ENCODE measurements around the gene MPZL2. TPM values are rescaled to one million over a fixed set of nuclear protein-coding genes. Genes with fewer than 3 reads are reported as not detected.

The MPZL2 gene
- total RNA-seq, 1 donor from 2014 or later = 2.3 TPM

GRCh38 chr11:118207079-118207478 is 57.0 kb downstream of the MPZL2 start:
- no peaks in the 10 kb centered on the region for H3K79me2 ChIP-seq (ENCODE audit: low read depth)
- H3K36me3 Mint-ChIP-seq = no peaks in the 10 kb centered on the region
- H3K4me3 ChIP-seq = no peak overlapping the region
- no peaks in the 10 kb centered on the region for H3K9me3 ChIP-seq (ENCODE audit: low read depth)
- H3K9me3 Mint-ChIP-seq = no peaks in the 10 kb centered on the region
- peaks cover 28% of the 10 kb centered on the region for H3F3A ChIP-seq (ENCODE audit: low read depth)
- H3K27me3 ChIP-seq = no peaks in the 10 kb centered on the region
- no peak overlapping the region for H3K4me3 Mint-ChIP-seq
- H3K9ac ChIP-seq = no peak overlapping the region
- no peak for DNase-seq (ENCODE audit: low spot score)
- H3K27ac Mint-ChIP-seq = no peak overlapping the region
- TF ChIP-seq EZH2phosphoT487 (IDR thresholded peaks at IDR 0.05) = no peak
- no peak for TF ChIP-seq EZH2 (IDR thresholded peaks at IDR 0.05)
- TF ChIP-seq CTCF (IDR thresholded peaks at IDR 0.05) = no peak
- H3K27ac ChIP-seq = no peak overlapping the region
- peaks cover 14% of the 10 kb centered on the region for H3K4me1 Mint-ChIP-seq
- peaks cover 10% of the 10 kb centered on the region for H3K27me3 Mint-ChIP-seq (ENCODE audit: insufficient read depth, low read depth)
- no peak overlapping the region for H2AFZ ChIP-seq (replicated peaks)
- no peaks in the 10 kb centered on the region for H3K36me3 ChIP-seq
- peaks cover 29% of the 10 kb centered on the region for H3K4me1 ChIP-seq
- H3K4me2 ChIP-seq = no peak overlapping the region
- no peaks in the 10 kb centered on the region for H4K20me1 ChIP-seq (ENCODE audit: low read depth)

- Histone ChIP-seq H3K9me3 (ENCODE audit: low read depth) (no peaks in the 10 kb centered on the region), H3K27ac (no peak overlapping the region), H3K36me3 (no peaks in the 10 kb centered on the region), H3K79me2 (ENCODE audit: low read depth) (no peaks in the 10 kb centered on the region), H3K4me2 (no peak overlapping the region), H3K9ac (no peak overlapping the region), H2AFZ (replicated peaks) (no peak overlapping the region), H3K4me1 (peaks cover 24% of the 10 kb centered on the region), H3F3A (ENCODE audit: low read depth) (peaks cover 23% of the 10 kb centered on the region), H3K27me3 (no peaks in the 10 kb centered on the region), H3K4me3 (no peak overlapping the region), H4K20me1 (ENCODE audit: low read depth) (no peaks in the 10 kb centered on the region)
- H3K4me1 Mint-ChIP-seq = peaks cover 11% of the 10 kb centered on the region
- no peak for DNase-seq (ENCODE audit: low spot score)
- peaks cover 10% of the 10 kb centered on the region for H3K27me3 Mint-ChIP-seq (ENCODE audit: insufficient read depth, low read depth)
- no peak overlapping the region for H3K27ac Mint-ChIP-seq
- H3K9me3 Mint-ChIP-seq = no peaks in the 10 kb centered on the region
- H3K36me3 Mint-ChIP-seq = no peaks in the 10 kb centered on the region
- H3K4me3 Mint-ChIP-seq = no peak overlapping the region
- no peak for TF ChIP-seq EZH2phosphoT487 (IDR thresholded peaks at IDR 0.05)
- TF ChIP-seq CTCF (IDR thresholded peaks at IDR 0.05) = no peak
- no peak for TF ChIP-seq EZH2 (IDR thresholded peaks at IDR 0.05)
Measured at GRCh38 chr11:118206391-118207031, 57.6 kb downstream of the MPZL2 start.

GRCh38 chr11:118205606-118206378 is 58.3 kb downstream of the MPZL2 start:
- no peak overlapping the region for H3K4me3 ChIP-seq
- no peak overlapping the region for H3K27ac Mint-ChIP-seq
- H3K9ac ChIP-seq = no peak overlapping the region
- no peaks in the 10 kb centered on the region for H3K36me3 ChIP-seq
- peaks cover 5% of the 10 kb centered on the region for H3K4me1 Mint-ChIP-seq
- no peak for DNase-seq (ENCODE audit: low spot score)
- TF ChIP-seq EZH2 (IDR thresholded peaks at IDR 0.05) (no peak), CTCF (IDR thresholded peaks at IDR 0.05) (no peak), EZH2phosphoT487 (IDR thresholded peaks at IDR 0.05) (no peak)
- H3K36me3 Mint-ChIP-seq = no peaks in the 10 kb centered on the region
- H3K4me1 ChIP-seq = peaks cover 16% of the 10 kb centered on the region
- H3F3A ChIP-seq (ENCODE audit: low read depth) = peaks cover 15% of the 10 kb centered on the region
- no peak overlapping the region for H2AFZ ChIP-seq (replicated peaks)
- peaks cover 5% of the 10 kb centered on the region for H3K27me3 Mint-ChIP-seq (ENCODE audit: insufficient read depth, low read depth)
- H3K4me3 Mint-ChIP-seq = no peak overlapping the region
- no peak overlapping the region for H3K4me2 ChIP-seq
- H3K27me3 ChIP-seq = no peaks in the 10 kb centered on the region
- H4K20me1 ChIP-seq (ENCODE audit: low read depth) = no peaks in the 10 kb centered on the region
- no peaks in the 10 kb centered on the region for H3K9me3 ChIP-seq (ENCODE audit: low read depth)
- no peak overlapping the region for H3K27ac ChIP-seq
- H3K79me2 ChIP-seq (ENCODE audit: low read depth) = no peaks in the 10 kb centered on the region
- no peaks in the 10 kb centered on the region for H3K9me3 Mint-ChIP-seq

Small RNA genes lying within 50 kb of the gene (small RNA-seq; reads per million reads assigned to genes)
- not detected for gene HSPE1P18

Other genes starting within 250 kb of the MPZL2 start
- not detected in 2 replicates for gene TMPRSS4, start 187.2 kb downstream of the MPZL2 start, total RNA-seq (ENCODE audit: low replicate concordance)
- not detected in 2 replicates for gene SMIM35, start 177.3 kb downstream of the MPZL2 start, total RNA-seq (ENCODE audit: low replicate concordance)
- gene SCN4B, start 111.5 kb downstream of the MPZL2 start, total RNA-seq (ENCODE audit: low replicate concordance) = 3.6 and 7.1 TPM in 2 replicates
- 0.15 and 0.37 TPM in 2 replicates for gene SCN2B, start 87.7 kb downstream of the MPZL2 start, total RNA-seq (ENCODE audit: low replicate concordance)
- gene JAML, start 39.3 kb downstream of the MPZL2 start, total RNA-seq (ENCODE audit: low replicate concordance) = 0.09 TPM in 1 of 2 replicates, not detected in the other
- gene MPZL3, start 11.9 kb downstream of the MPZL2 start, total RNA-seq (ENCODE audit: low replicate concordance) = 1.1 and 5.7 TPM in 2 replicates
- gene CD3E, start 40.4 kb upstream of the MPZL2 start, total RNA-seq (ENCODE audit: low replicate concordance) = not detected in 2 replicates
- gene CD3D, start 78.4 kb upstream of the MPZL2 start, total RNA-seq (ENCODE audit: low replicate concordance) = not detected in 2 replicates
- not detected in 2 replicates for gene CD3G, start 80.0 kb upstream of the MPZL2 start, total RNA-seq (ENCODE audit: low replicate concordance)
- gene UBE4A, start 95.3 kb upstream of the MPZL2 start, total RNA-seq (ENCODE audit: low replicate concordance) = 36.1 and 45.0 TPM in 2 replicates
- gene ATP5MG, start 137.3 kb upstream of the MPZL2 start, total RNA-seq (ENCODE audit: low replicate concordance) = 42.6 and 113 TPM in 2 replicates
- 63.6 and 73.8 TPM in 2 replicates for gene KMT2A, start 172.2 kb upstream of the MPZL2 start, total RNA-seq (ENCODE audit: low replicate concordance)

All from neural progenitor cell (in vitro differentiated cells).